Central memory CD8-positive, alpha-beta T cell (primary cell): ENCODE results near the gene TCEA2.
A peak's percentile ranks its signal among the peaks of the same experiment; 100 is the strongest.

Experiments
- ATAC-seq: fragments of 150-1000 bp; cut with Tn5 transposase; replicated peaks from 2 replicates; pipeline ENCODE4 v1.10.0; 2022; ENCODE audit warnings: mild to moderate bottlenecking, moderate FRiP score, moderate number of reproducible peaks; ENCODE audit not compliant: poor library complexity, severe bottlenecking; ENCODE audit errors: extremely low read depth
- DNase-seq, 2 donors: peaks; one replicate each; pipeline ENCODE4 v3.0.0; 2021; ENCODE audit warnings: low spot score in 2 of 2
- H3K27ac Mint-ChIP-seq: one replicate; pipeline ENCODE4 v1.8.0; 2022; ENCODE audit warnings: low read depth, mild to moderate bottlenecking, moderate library complexity, mixed read lengths
- H3K27me3 Mint-ChIP-seq: one replicate; pipeline ENCODE4 v1.8.0; 2022; ENCODE audit warnings: mixed read lengths
- H3K36me3 Mint-ChIP-seq: one replicate; pipeline ENCODE4 v1.8.0; 2022; ENCODE audit warnings: mild to moderate bottlenecking, moderate library complexity, mixed read lengths; ENCODE audit not compliant: insufficient read depth
- H3K4me1 Mint-ChIP-seq: one replicate; pipeline ENCODE4 v1.8.0; 2022; ENCODE audit warnings: mixed read lengths
- H3K4me3 Mint-ChIP-seq: one replicate; pipeline ENCODE4 v1.8.0; 2022; ENCODE audit warnings: mild to moderate bottlenecking, moderate library complexity, mixed read lengths
- H3K9me3 Mint-ChIP-seq: one replicate; pipeline ENCODE4 v1.8.0; 2022; ENCODE audit warnings: mixed read lengths

The TCEA2 gene

GRCh38 chr20:64055893-64056638, 6.9 kb upstream of the TCEA2 start:
- H3K27me3 Mint-ChIP-seq: peaks cover 15% of the 10 kb centered on the region
- ATAC-seq (no peak), DNase-seq (no peak)
- H3K36me3 Mint-ChIP-seq: peaks cover 1% of the 10 kb centered on the region
- no peak overlapping the region for H3K27ac Mint-ChIP-seq
- H3K9me3 Mint-ChIP-seq: no peaks in the 10 kb centered on the region
- H3K4me3 Mint-ChIP-seq: no peak overlapping the region
- peaks cover 15% of the 10 kb centered on the region for H3K4me1 Mint-ChIP-seq

DNA sequence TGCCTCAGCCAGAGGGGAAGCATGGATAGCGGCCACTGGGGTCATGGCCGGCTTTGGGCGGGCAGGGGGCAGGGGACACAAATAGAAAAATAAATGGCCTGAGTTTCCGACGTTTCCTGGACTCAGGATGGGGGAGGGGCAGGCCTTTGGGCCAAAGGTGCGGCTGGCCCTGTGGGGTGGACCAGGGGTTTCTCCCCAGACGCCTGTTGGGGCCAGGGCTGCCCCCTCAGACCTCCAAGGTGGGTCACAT, 6.4 kb upstream of the TCEA2 start:
- Mint-ChIP-seq H3K27me3 (peaks cover 15% of the 10 kb centered on the region), H3K36me3 (peaks cover 1% of the 10 kb centered on the region), H3K4me1 (peaks cover 15% of the 10 kb centered on the region), H3K9me3 (no peaks in the 10 kb centered on the region), H3K27ac (no peak overlapping the region), H3K4me3 (no peak overlapping the region)
- no peak for DNase-seq
- no peak for ATAC-seq

DNA sequence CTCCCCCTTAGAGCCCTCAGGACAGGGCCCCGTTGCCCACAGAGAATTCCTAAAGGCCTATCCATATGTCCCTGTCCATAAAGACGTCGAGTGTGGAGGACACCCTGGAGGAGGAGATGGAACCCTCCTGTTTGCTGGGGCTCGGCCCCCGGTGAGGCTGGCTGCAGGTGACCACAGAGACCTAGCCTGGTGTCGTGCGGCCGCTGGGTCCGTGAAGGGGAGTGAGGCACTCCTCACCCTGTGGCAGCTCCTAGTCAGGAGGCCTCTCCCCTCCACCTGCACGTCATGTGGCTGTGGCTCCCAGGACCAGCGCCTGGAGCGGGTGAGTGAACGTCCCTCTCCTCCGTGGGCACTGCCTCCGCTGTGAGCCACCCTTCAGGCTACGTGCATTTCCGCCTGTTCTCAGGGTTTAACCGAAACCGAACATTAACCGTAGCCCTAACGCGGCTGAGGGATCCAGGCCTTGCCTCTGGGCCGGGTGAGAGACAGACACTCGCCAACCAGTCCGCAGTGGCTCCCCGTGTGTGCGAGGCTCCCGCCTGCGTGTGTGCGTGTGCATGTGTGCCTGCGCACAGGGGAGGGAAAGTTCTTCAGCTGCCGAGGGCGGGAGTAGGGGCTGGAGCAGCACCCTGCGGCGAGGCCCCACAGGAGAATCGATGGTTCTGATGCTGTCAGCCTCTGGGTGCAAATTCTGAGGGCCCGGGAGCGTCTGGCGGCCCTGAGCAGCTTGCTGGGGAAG, 5.9 kb upstream of the TCEA2 start:
- peaks cover 15% of the 10 kb centered on the region for H3K4me1 Mint-ChIP-seq
- no peak for DNase-seq
- ATAC-seq: peak; percentile 24
- H3K4me3 Mint-ChIP-seq: peak overlapping the region; percentile 40
- peaks cover 15% of the 10 kb centered on the region for H3K27me3 Mint-ChIP-seq
- no peaks in the 10 kb centered on the region for H3K9me3 Mint-ChIP-seq
- no peak overlapping the region for H3K27ac Mint-ChIP-seq
- H3K36me3 Mint-ChIP-seq: peaks cover 1% of the 10 kb centered on the region

GRCh38 chr20:64057628-64058498, 5.1 kb upstream of the TCEA2 start:
- peaks cover 15% of the 10 kb centered on the region for H3K4me1 Mint-ChIP-seq
- DNase-seq (peak; percentile 53 to 69), ATAC-seq (peak; percentile 83)
- H3K27ac Mint-ChIP-seq: no peak overlapping the region
- no peaks in the 10 kb centered on the region for H3K9me3 Mint-ChIP-seq
- peaks cover 4% of the 10 kb centered on the region for H3K36me3 Mint-ChIP-seq
- H3K27me3 Mint-ChIP-seq: peaks cover 12% of the 10 kb centered on the region
- peak overlapping the region; percentile 40 for H3K4me3 Mint-ChIP-seq

DNA sequence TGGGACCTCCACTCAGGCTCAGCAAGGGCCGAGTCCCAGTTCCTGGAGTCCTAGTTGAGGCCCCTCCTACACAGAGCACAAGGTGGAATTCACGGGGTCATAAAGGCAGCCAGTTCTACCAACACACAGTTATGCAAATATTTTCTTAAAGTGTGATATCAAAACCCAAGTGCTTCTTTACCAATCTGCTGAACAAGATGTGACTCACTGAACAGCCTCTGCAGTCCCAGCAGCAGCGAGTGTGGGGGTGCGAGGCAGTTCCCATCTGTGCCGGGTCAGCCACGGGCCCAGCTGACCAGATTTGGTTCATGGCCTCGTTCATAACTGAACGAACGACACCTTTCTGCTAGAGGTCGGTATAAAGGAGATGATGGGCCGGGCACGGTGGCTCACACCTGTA, 4.5 kb upstream of the TCEA2 start:
- Mint-ChIP-seq H3K9me3 (no peaks in the 10 kb centered on the region), H3K36me3 (peaks cover 5% of the 10 kb centered on the region), H3K27ac (no peak overlapping the region), H3K4me1 (peaks cover 15% of the 10 kb centered on the region), H3K27me3 (peaks cover 5% of the 10 kb centered on the region), H3K4me3 (no peak overlapping the region)
- ATAC-seq (no peak), DNase-seq (no peak)

DNA sequence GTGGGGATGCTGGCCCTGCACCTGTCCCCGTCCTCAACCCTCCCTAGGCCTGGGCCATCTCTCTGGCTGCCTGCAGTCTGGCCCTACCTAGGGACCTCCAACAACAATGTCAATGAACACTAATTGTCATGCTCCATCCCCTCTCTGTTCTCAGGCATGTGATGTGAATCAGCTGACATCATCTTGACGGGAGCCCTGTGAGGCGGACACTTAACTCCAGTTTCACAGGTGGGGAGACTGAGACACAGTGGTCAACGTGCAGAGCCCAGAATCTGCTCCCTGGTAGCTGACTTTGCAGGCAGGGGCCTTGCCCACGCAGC, 762 bp upstream of the TCEA2 start:
- Mint-ChIP-seq H3K27ac (no peak overlapping the region), H3K9me3 (no peaks in the 10 kb centered on the region), H3K4me3 (peak overlapping the region; percentile 84), H3K4me1 (peaks cover 41% of the 10 kb centered on the region), H3K36me3 (peaks cover 8% of the 10 kb centered on the region), H3K27me3 (no peaks in the 10 kb centered on the region)
- ATAC-seq (no peak), DNase-seq (no peak)

DNA sequence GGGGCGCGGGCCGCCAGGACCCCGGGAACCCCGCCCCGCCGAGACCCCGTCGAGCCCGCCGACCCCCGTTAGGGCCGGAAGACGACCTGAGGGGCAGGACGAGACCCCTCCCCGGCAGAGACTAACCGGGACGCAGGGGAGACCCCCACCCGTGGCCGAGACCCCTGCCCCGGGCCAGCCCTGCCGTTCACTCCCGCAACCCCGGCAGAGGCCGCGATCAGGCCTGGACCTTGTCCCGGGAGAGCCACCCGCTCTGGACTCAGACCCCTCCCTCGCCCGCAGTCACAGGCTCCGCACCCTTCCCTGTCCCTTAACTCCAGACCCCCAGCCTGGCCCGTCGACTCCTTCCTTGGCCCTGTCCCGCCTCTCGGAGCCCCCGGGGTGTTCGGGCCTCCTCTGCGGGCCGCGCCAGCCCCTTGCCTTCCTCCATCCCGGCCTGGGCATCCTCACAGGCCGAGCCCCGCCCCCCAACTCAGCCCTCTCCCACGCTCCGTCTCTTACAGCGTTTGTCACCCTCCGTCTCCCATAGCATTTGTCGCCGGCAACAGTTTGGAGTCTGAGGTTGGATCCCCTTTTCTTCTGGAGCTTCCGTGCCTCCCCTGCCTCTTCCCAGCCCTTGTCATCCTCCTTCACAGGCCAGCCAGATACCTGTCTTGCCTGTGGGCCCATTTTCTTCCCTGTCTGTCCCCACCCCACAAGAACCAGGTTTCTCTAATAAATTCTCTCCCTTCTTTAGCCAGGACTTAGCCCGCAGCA, 569 bp downstream of the TCEA2 start:
- DNase-seq (no peak), ATAC-seq (no peak)
- Mint-ChIP-seq H3K4me1 (peaks cover 38% of the 10 kb centered on the region), H3K27me3 (no peaks in the 10 kb centered on the region), H3K27ac (peak overlapping the region; percentile 17), H3K4me3 (peak overlapping the region; percentile 84), H3K36me3 (peaks cover 8% of the 10 kb centered on the region), H3K9me3 (no peaks in the 10 kb centered on the region)

DNA sequence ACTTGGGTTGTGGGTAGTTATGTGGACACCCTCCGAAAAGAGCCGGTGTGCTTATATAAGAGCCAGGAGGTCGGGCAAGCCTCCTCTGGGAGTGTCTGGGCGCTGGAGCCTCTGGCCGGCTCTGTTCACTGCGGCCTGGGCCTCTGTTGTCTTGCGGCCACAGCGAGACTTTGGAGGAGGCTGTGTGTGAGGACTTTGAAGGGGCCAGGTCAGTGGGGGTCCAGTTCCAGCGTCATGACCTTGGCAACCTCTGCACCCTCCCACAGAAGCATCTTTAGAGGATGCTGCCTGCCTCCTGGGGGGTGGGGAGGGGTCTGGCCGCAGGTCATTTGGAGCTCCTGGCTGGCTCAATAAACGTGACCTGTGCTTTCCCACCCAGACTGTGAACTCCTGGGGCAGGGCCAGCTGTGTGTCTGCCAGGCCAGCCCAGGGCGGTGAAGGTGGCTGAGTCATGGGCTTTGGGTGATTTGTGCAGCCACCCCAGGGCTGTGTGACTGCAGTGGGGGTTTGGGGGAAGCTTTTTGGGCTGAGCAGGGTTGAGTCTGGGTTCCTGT, 1.2 kb downstream of the TCEA2 start:
- Mint-ChIP-seq H3K4me1 (peaks cover 36% of the 10 kb centered on the region), H3K36me3 (peaks cover 11% of the 10 kb centered on the region), H3K4me3 (peak overlapping the region; percentile 84), H3K27me3 (no peaks in the 10 kb centered on the region), H3K27ac (peak overlapping the region; percentile 17), H3K9me3 (no peaks in the 10 kb centered on the region)
- ATAC-seq (no peak), DNase-seq (no peak)

GRCh38 chr20:64065062-64065973, 2.3 kb downstream of the TCEA2 start:
- no peaks in the 10 kb centered on the region for H3K27me3 Mint-ChIP-seq
- peak overlapping the region; percentile 51 for H3K27ac Mint-ChIP-seq
- H3K9me3 Mint-ChIP-seq: no peaks in the 10 kb centered on the region
- H3K4me3 Mint-ChIP-seq: peak overlapping the region; percentile 45
- ATAC-seq: no peak
- no peak for DNase-seq
- peaks cover 11% of the 10 kb centered on the region for H3K36me3 Mint-ChIP-seq
- H3K4me1 Mint-ChIP-seq: peaks cover 32% of the 10 kb centered on the region

- peak overlapping the region; percentile 51 for H3K27ac Mint-ChIP-seq
- DNase-seq (peak; percentile 36 to 51), ATAC-seq (peak; percentile 57)
- peaks cover 32% of the 10 kb centered on the region for H3K4me1 Mint-ChIP-seq
- H3K27me3 Mint-ChIP-seq: no peaks in the 10 kb centered on the region
- peaks cover 11% of the 10 kb centered on the region for H3K36me3 Mint-ChIP-seq
- peak overlapping the region; percentile 45 for H3K4me3 Mint-ChIP-seq
- no peaks in the 10 kb centered on the region for H3K9me3 Mint-ChIP-seq
Measured at GRCh38 chr20:64065974-64066343, 3.0 kb downstream of the TCEA2 start.

DNA sequence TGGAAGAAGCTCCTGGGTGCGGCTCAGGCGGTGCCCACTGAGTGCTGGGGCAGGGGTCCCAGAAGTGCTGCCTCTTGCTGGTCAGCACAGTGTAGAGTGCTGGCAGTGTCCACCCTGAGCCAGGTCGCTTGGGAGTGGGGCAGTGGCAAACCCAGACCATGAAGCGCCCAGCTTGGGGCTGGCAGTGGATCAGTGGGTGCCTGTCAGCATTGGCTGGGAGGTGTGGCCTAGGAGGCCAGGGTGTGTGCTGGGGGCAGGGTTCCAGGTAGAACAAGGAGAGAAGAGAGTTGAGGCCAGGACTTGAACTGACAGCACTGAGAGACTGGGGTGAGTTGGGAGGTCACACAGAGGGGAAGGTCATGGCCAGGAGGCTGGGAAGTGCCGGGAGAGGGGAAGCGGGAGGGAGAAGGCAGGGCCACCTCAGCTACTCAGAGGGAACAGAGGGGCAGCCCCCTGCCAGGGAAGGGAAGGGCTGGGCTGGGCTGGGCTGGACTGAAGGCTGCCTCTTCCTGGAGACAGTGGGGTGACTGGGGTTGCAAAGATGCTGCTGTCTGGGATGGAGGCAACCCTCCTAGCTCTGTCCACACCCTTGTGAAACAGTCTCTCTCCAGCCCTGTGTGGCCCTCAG, 4.1 kb downstream of the TCEA2 start:
- Mint-ChIP-seq H3K4me3 (no peak overlapping the region), H3K36me3 (peaks cover 11% of the 10 kb centered on the region), H3K4me1 (peaks cover 32% of the 10 kb centered on the region), H3K27ac (no peak overlapping the region), H3K27me3 (no peaks in the 10 kb centered on the region), H3K9me3 (no peaks in the 10 kb centered on the region)
- ATAC-seq (no peak), DNase-seq (no peak)
